Sigmoid colon (tissue), 7 donors: ENCODE data around the gene PSMF1. TPM values are rescaled to one million over a fixed set of nuclear protein-coding genes. Genes with fewer than 3 reads are reported as not detected.
A peak's percentile ranks its signal among the peaks of the same experiment; 100 is the strongest.

Experiments used
- DNase-seq: peaks from one replicate; pipeline ENCODE4 v3.0.0-alpha.2; 2019
- H3K27ac ChIP-seq, 4 donors: fragments of 200-600 bp; sonication (generic); one replicate each; pipeline ENCODE4 v1.5.1; 2016 to 2019; ENCODE audit warnings: mild to moderate bottlenecking in 1 of 4
- H3K27me3 ChIP-seq, 3 donors: fragments of 200-600 bp; sonication (generic); one replicate each; pipeline ENCODE4 v1.5.1; 2019; ENCODE audit warnings: mild to moderate bottlenecking in 1 of 3
- H3K36me3 ChIP-seq, 4 donors: fragments of 200-600 bp; sonication (generic); one replicate each; pipeline ENCODE4 v1.5.1; 2016 to 2019
- H3K4me1 ChIP-seq, 4 donors: fragments of 200-600 bp; sonication (generic); one replicate each; pipeline ENCODE4 v1.5.1; 2017 to 2019
- H3K4me3 ChIP-seq, 4 donors: fragments of 200-600 bp; sonication (generic); one replicate each; pipeline ENCODE4 v1.5.1; 2017 to 2019; ENCODE audit warnings: mild to moderate bottlenecking in 2 of 4, moderate library complexity in 1 of 4
- H3K9me3 ChIP-seq, 4 donors: fragments of 200-600 bp in 3 of 4; sonication (generic) in 3 of 4; one replicate each; pipeline versions ENCODE4 v1.5.1 to v1.6.1; 2013 to 2019
- EP300 ChIP-seq, 4 donors: sonication (generic); formaldehyde crosslinking; IDR thresholded peaks; one replicate each; pipeline ENCODE4 v1.6.1; 2017; ENCODE audit warnings: antibody characterized with exemption in 4 of 4
- POLR2A ChIP-seq, 2 donors: fragments of 450-650 bp; IDR thresholded peaks; one replicate each; pipeline ENCODE4 v1.6.1; 2016; ENCODE audit warnings: antibody characterized with exemption in 2 of 2, mild to moderate bottlenecking in 2 of 2, moderate library complexity in 2 of 2
- POLR2AphosphoS5 ChIP-seq, 4 donors: sonication (generic); formaldehyde crosslinking; IDR thresholded peaks; one replicate each; pipeline ENCODE4 v1.6.1; 2017; ENCODE audit warnings: antibody characterized with exemption in 4 of 4
- WGBS, 2 donors: extraction: QIAGEN DNeasy Blood & Tissue Kit; methylation state at CpG; one replicate each; pipeline ENCODE4 v1.1.7; 2013; 5-methylcytosine and 5-hydroxymethylcytosine counted together
- intact Hi-C: fragments of 100-400 bp; cut with DNase I; formaldehyde crosslinking; loops from one replicate; pipeline ENCODE4 v1.15.1; 2023
- polyA plus RNA-seq, 3 donors: library from polyadenylated mRNA; stranded (reverse); fragments of 200-250 nt; gene quantifications; one replicate each; pipeline ENCODE4 v1.2.3, GENCODE V29; 2013
- total RNA-seq, 4 donors: library from RNA; depleted of rRNA; stranded (reverse); fragments of >200 nt; gene quantifications; one replicate each; pipeline ENCODE4 v1.1.0, GENCODE V29; 2016
- TF ChIP-seq, protein P1 (sequence below), 4 experiments: fragments of 450-650 bp in 3 of 4; fragments of 200-600 bp in 1 of 4; IDR thresholded peaks; one replicate each; pipeline ENCODE4 v1.5.1; 2016 to 2019; ENCODE audit warnings: antibody characterized with exemption in 4 of 4, mild to moderate bottlenecking in 3 of 4, moderate library complexity in 2 of 4
- donor health status: healthy with polysubstance abuse.
- donor health status: Bipolar disorder and iron deficiency.
- donor health status: healthy.

Gene PSMF1
- total and polyA plus RNA-seq, 7 donors, result 47.2 to 148 (median 74.7) TPM

DNA sequence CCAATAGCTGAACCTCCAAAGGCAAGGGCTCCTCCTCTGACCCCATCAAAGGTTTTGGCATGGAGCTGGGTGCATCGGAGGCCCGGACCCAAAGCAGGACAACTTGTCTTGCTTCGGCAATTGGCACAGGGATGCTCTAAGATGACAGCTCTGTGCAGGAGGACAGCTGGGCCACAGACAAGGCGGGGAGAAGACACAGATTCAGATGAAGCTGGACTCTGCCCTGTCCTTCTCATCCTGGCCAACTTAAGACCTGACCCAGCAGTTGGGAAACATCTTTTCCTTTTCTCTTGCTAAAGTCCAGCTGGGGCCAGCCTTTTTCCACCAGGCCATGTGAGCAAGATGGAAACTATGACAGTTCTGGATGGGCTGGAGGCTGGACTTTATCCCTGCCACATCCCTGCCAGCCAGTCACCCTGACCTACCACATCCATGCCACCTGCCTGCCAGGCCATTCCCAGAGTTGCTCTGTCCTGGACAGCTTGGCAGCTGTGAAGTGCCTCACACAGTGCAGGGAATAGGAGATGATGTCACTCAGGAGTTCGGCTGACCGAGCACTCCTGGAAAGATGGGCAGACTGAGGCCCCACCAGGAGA, 12.7 kb upstream of the PSMF1 start:
- H3K4me3 ChIP-seq, result no peak overlapping the region
- TF ChIP-seq POLR2AphosphoS5 (IDR thresholded peaks at IDR 0.05), result no peak
- TF ChIP-seq POLR2A (IDR thresholded peaks at IDR 0.05), result no peak
- TF ChIP-seq, protein P1, sequence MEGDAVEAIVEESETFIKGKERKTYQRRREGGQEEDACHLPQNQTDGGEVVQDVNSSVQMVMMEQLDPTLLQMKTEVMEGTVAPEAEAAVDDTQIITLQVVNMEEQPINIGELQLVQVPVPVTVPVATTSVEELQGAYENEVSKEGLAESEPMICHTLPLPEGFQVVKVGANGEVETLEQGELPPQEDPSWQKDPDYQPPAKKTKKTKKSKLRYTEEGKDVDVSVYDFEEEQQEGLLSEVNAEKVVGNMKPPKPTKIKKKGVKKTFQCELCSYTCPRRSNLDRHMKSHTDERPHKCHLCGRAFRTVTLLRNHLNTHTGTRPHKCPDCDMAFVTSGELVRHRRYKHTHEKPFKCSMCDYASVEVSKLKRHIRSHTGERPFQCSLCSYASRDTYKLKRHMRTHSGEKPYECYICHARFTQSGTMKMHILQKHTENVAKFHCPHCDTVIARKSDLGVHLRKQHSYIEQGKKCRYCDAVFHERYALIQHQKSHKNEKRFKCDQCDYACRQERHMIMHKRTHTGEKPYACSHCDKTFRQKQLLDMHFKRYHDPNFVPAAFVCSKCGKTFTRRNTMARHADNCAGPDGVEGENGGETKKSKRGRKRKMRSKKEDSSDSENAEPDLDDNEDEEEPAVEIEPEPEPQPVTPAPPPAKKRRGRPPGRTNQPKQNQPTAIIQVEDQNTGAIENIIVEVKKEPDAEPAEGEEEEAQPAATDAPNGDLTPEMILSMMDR (IDR thresholded peaks at IDR 0.05), result no peak
- TF ChIP-seq EP300 (IDR thresholded peaks at IDR 0.05), result no peak
- peaks cover 0 to 7% (median 0%) of the 10 kb centered on the region in 4 donors for H3K9me3 ChIP-seq
- no peaks in the 10 kb centered on the region for H3K36me3 ChIP-seq
- no peak overlapping the region for H3K27ac ChIP-seq
- H3K27me3 ChIP-seq, result no peaks in the 10 kb centered on the region
- peaks cover 0 to 4% (median 0%) of the 10 kb centered on the region in 4 donors for H3K4me1 ChIP-seq
- WGBS, 2 donors, result 88 to 89% methylated on average over 6 of the region's 6 CpGs
- intact Hi-C loops, result loop anchor here (10.0 kb wide), 1 partner anchor 291 kb away; no protein-coding TSS in a partner anchor
- DNase-seq, result no peak

DNA sequence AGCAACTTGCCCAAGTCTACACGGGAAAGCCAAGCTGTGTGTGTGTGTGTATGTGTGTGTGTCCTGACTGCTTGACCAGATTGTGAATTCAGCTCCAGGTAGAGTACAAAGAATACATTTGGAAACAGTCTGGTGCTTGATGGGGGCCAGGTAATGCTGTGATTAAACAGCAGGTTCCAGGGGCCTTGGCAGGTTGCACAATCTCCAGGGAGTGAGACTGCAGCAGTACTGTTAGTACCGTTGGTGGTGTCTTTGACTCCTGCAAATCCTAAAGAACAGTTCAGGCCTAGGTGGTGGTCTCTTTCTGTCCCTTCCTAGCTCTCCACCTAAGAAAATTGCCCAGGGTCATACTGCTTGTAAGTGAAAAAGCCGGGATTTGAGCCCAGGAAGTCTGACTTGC, 11.2 kb upstream of the PSMF1 start:
- intact Hi-C loops, result loop anchor here (10.0 kb wide), 1 partner anchor 292 kb away; no protein-coding TSS in a partner anchor

DNA sequence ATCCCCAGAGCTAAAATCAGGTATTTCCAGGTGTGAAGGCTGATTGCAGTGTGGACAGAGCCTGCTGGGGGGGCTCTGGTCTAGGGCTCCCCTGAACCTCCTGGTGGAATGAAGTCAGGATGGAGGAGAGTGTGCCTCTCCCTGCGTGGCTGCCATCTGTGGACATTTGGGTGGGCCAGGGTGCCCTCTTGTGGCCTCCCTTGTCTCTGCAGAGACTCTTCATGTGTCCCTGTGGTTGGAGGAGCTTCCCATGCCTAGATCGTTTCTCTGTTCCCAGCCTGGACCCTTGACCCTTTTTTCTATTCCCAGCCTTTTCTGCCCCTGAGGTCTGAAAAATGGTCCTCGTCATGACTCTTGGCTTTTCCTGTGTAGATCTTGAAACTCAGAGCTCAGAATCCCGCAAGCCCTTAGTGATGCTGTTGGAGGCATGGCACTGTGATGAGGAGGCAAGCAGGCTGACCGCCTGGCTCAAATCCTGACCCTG, 9.9 kb upstream of the PSMF1 start:
- Histone ChIP-seq H3K36me3 (no peaks in the 10 kb centered on the region), H3K4me1 (peaks cover 0 to 4% (median 0%) of the 10 kb centered on the region in 4 donors), H3K4me3 (no peak overlapping the region), H3K9me3 (no peaks in the 10 kb centered on the region), H3K27me3 (no peaks in the 10 kb centered on the region), H3K27ac (no peak overlapping the region)
- no peak for DNase-seq
- 34 to 38% methylated on average over 5 of the region's 5 CpGs for WGBS, 2 donors
- intact Hi-C loops, result loop anchor here (10.0 kb wide), 1 partner anchor 294 kb away; no protein-coding TSS in a partner anchor
- TF ChIP-seq POLR2AphosphoS5 (IDR thresholded peaks at IDR 0.05) (no peak), POLR2A (IDR thresholded peaks at IDR 0.05) (no peak), EP300 (IDR thresholded peaks at IDR 0.05) (no peak)
- TF ChIP-seq, protein P1 (IDR thresholded peaks at IDR 0.05), result peak; percentile 19 to 58 (median 40)

More for the DNA sequence above, 11.2 kb upstream of the PSMF1 start:
- no peak for TF ChIP-seq POLR2A (IDR thresholded peaks at IDR 0.05)
- no peak for TF ChIP-seq EP300 (IDR thresholded peaks at IDR 0.05)
- TF ChIP-seq, protein P1 (IDR thresholded peaks at IDR 0.05), result no peak
- TF ChIP-seq POLR2AphosphoS5 (IDR thresholded peaks at IDR 0.05), result no peak
- DNase-seq, result no peak
- 87 to 90% methylated on average over 3 of the region's 3 CpGs for WGBS, 2 donors
- Histone ChIP-seq H3K27ac (no peak overlapping the region), H3K4me3 (no peak overlapping the region), H3K36me3 (no peaks in the 10 kb centered on the region), H3K9me3 (peaks cover 0 to 4% (median 0%) of the 10 kb centered on the region in 4 donors), H3K4me1 (peaks cover 0 to 4% (median 0%) of the 10 kb centered on the region in 4 donors), H3K27me3 (no peaks in the 10 kb centered on the region)

DNA sequence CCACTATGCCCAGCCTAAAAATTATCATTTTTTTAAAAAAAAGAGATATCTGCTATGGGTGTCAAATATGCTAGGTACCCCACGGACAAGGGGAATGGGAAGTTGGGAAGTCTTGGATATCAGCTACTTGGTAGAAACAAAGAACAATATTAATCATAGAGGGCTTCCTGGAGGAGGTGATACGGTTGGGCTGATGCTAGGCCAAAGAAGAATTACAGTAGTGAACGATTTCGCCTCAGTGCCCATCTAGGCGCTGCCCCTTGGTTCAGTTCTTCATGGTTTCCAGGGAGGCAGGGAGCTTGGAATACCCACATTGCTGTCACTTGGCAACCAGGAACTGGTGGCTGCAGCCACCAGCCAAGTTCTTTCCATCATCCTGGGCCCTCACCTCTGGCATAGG, 5.5 kb upstream of the PSMF1 start:
- TF ChIP-seq POLR2A (IDR thresholded peaks at IDR 0.05) (no peak), POLR2AphosphoS5 (IDR thresholded peaks at IDR 0.05) (no peak), EP300 (IDR thresholded peaks at IDR 0.05) (no peak)
- TF ChIP-seq, protein P1 (IDR thresholded peaks at IDR 0.05), result no peak
- Histone ChIP-seq H3K4me1 (peaks cover 0 to 9% (median 5%) of the 10 kb centered on the region in 4 donors), H3K9me3 (no peaks in the 10 kb centered on the region), H3K36me3 (no peaks in the 10 kb centered on the region), H3K4me3 (no peak overlapping the region), H3K27me3 (no peaks in the 10 kb centered on the region), H3K27ac (no peak overlapping the region)
- DNase-seq, result no peak
- intact Hi-C loops, result loop anchor here (10.0 kb wide), 1 partner anchor 278 kb away; the partner anchor contains the start of gene FAM110A
- 93 to 95% methylated on average over 5 of the region's 5 CpGs for WGBS, 2 donors
